BJ (cell line): ENCODE results near the gene UGT2B15. TPM values are rescaled to one million over a fixed set of nuclear protein-coding genes. Genes with fewer than 3 reads are reported as not detected.
"Not testable (repeated sequence)": the region's sequence is repeated elsewhere in the genome, so short reads cannot be mapped to it uniquely, and the experiment has no call there.

Source experiments
- CTCF ChIA-PET: fragments of 350-600 bp; formaldehyde crosslinking; extraction: SDS; loops from one replicate; lab custom pipeline; 2021; ENCODE audit warnings: antibody characterized with exemption, inconsistent platforms; lab: Yijun Ruan, JAX
- POLR2A ChIA-PET: fragments of 300-600 bp; sonication (Branson Sonifier 250); formaldehyde crosslinking; extraction: SDS; loops from one replicate; lab custom pipeline; 2021; ENCODE audit warnings: antibody characterized with exemption; lab: Charles Lee
- DNase-seq: peaks from one replicate; pipeline ENCODE4 v3.0.0-alpha.2; 2011; ENCODE audit warnings: low read depth
- H3K27me3 ChIP-seq: 2 replicates; pipeline ENCODE4 v1.6.0; 2011; ENCODE audit warnings: low read length; ENCODE audit not compliant: control insufficient read depth, insufficient read depth
- H3K36me3 ChIP-seq: 2 replicates; pipeline ENCODE4 v1.5.1; 2011; ENCODE audit warnings: low read length; ENCODE audit not compliant: control insufficient read depth, insufficient read depth
- H3K4me3 ChIP-seq: 2 replicates; pipeline ENCODE4 v1.5.1; 2011; ENCODE audit warnings: low read depth, mild to moderate bottlenecking, control low read depth, low read length
- CTCF ChIP-seq: IDR thresholded peaks from 2 replicates; pipeline ENCODE4 v1.5.1; 2011; ENCODE audit warnings: low read depth, mild to moderate bottlenecking, control low read depth, inconsistent platforms, low read length, moderate library complexity; ENCODE audit not compliant: insufficient read depth
- polyA plus RNA-seq: library from polyadenylated mRNA; depleted of rRNA; stranded (reverse); fragments of >200 nt; gene quantifications from 2 replicates; pipeline ENCODE4 v1.2.3, GENCODE V29; 2011

Gene UGT2B15
- polyA plus RNA-seq, 1 experiment: not detected

GRCh38 chr4:68655764-68656444 is 14.5 kb downstream of the UGT2B15 start:
- no peak for TF ChIP-seq CTCF
- no peak overlapping the region for H3K4me3 ChIP-seq
- no peak for DNase-seq
- ChIA-PET POLR2A (no interaction called here), CTCF (no interaction called here)
- H3K36me3 ChIP-seq: no peaks in the 10 kb centered on the region
- H3K27me3 ChIP-seq: no peaks in the 10 kb centered on the region

- ChIA-PET CTCF (no interaction called here), POLR2A (no interaction called here)
- DNase-seq: no peak
- Histone ChIP-seq H3K27me3 (no peaks in the 10 kb centered on the region), H3K4me3 (no peak overlapping the region), H3K36me3 (no peaks in the 10 kb centered on the region)
- no peak for TF ChIP-seq CTCF
These were observed 15.3 kb downstream of the UGT2B15 start for GRCh38 chr4:68654946-68655721.

- TF ChIP-seq CTCF: no peak
- ChIA-PET CTCF (no interaction called here), POLR2A (no interaction called here)
- Histone ChIP-seq H3K27me3 (no peaks in the 10 kb centered on the region), H3K4me3 (no peak overlapping the region), H3K36me3 (no peaks in the 10 kb centered on the region)
- DNase-seq: no peak
These were observed 18.5 kb downstream of the UGT2B15 start for GRCh38 chr4:68651932-68652331.

GRCh38 chr4:68630371-68630770 is 40.1 kb downstream of the UGT2B15 start:
- DNase-seq: no peak
- Histone ChIP-seq H3K36me3 (no peaks in the 10 kb centered on the region), H3K4me3 (no peak overlapping the region), H3K27me3 (no peaks in the 10 kb centered on the region)
- TF ChIP-seq CTCF: no peak
- ChIA-PET CTCF (no interaction called here), POLR2A (no interaction called here)

GRCh38 chr4:68622731-68623130 is 47.7 kb downstream of the UGT2B15 start:
- DNase-seq, H3K27me3 ChIP-seq, CTCF ChIA-PET, H3K4me3 ChIP-seq, POLR2A ChIA-PET, H3K36me3 ChIP-seq: not testable (repeated sequence)
